Esophagus muscularis mucosa (tissue), 4 donors: ENCODE results near the gene UBXN2A. TPM values are rescaled to one million over a fixed set of nuclear protein-coding genes. Genes with fewer than 3 reads are reported as not detected.
"Not testable (repeated sequence)": the region's sequence is repeated elsewhere in the genome, so short reads cannot be mapped to it uniquely, and the experiment has no call there.

ENCODE experiments used
- DNase-seq: peaks from one replicate; pipeline ENCODE4 v3.0.0-alpha.2; 2017; ENCODE audit errors: extremely low spot score
- H3K27ac ChIP-seq, 4 donors: fragments of 200-600 bp; sonication (generic); replicated peaks in 1 of 4; 1 replicate in 3 of 4; 2 replicates in 1 of 4; pipeline ENCODE4 v1.5.1; 2016 to 2019; ENCODE audit warnings: mild to moderate bottlenecking in 1 of 4
- H3K27me3 ChIP-seq, 4 donors: fragments of 200-600 bp; sonication (generic); one replicate each; pipeline versions ENCODE4 v1.5.1 to v1.6.0; 2016 to 2019
- H3K36me3 ChIP-seq, 4 donors: fragments of 200-600 bp; sonication (generic); one replicate each; pipeline ENCODE4 v1.5.1; 2016 to 2019
- H3K4me1 ChIP-seq, 4 donors: fragments of 200-600 bp; sonication (generic); one replicate each; pipeline ENCODE4 v1.5.1; 2016 to 2019
- H3K4me3 ChIP-seq, 4 donors: fragments of 200-600 bp; sonication (generic); 1 replicate in 2 of 4; 2 replicates in 2 of 4; pipeline ENCODE4 v1.5.1; 2016 to 2019; ENCODE audit warnings: mild to moderate bottlenecking in 4 of 4, moderate library complexity in 1 of 4
- H3K9me3 ChIP-seq, 4 donors: fragments of 200-600 bp; sonication (generic); 1 replicate in 3 of 4; 2 replicates in 1 of 4; pipeline ENCODE4 v1.5.1; 2016 to 2019
- CTCF ChIP-seq, 3 experiments: fragments of 200-600 bp in 2 of 3; fragments of 450-650 bp in 1 of 3; sonication (generic) in 2 of 3; IDR thresholded peaks; one replicate each; pipeline ENCODE4 v1.5.1; 2017 to 2019; ENCODE audit warnings: antibody characterized with exemption in 3 of 3, mild to moderate bottlenecking in 2 of 3, moderate library complexity in 1 of 3
- EP300 ChIP-seq: sonication (generic); formaldehyde crosslinking; IDR thresholded peaks from one replicate; pipeline ENCODE4 v1.6.1; 2017; ENCODE audit warnings: antibody characterized with exemption
- POLR2A ChIP-seq: fragments of 450-650 bp; IDR thresholded peaks from one replicate; pipeline ENCODE4 v1.6.1; 2017; ENCODE audit warnings: antibody characterized with exemption, moderate library complexity, mild to moderate bottlenecking, low read depth
- POLR2AphosphoS5 ChIP-seq, 2 donors: sonication (generic); formaldehyde crosslinking; IDR thresholded peaks; one replicate each; pipeline ENCODE4 v1.6.1; 2017; ENCODE audit warnings: antibody characterized with exemption in 2 of 2
- WGBS: methylation state at CpG from one replicate; pipeline ENCODE4 v1.1.5; 2018; 5-methylcytosine and 5-hydroxymethylcytosine counted together
- intact Hi-C: fragments of 100-400 bp; cut with DNase I; formaldehyde crosslinking; loops from one replicate; pipeline ENCODE4 v1.15.1; 2023
- total RNA-seq, 4 donors: library from RNA; depleted of rRNA; stranded (reverse); fragments of >200 nt; gene quantifications; one replicate each; pipeline versions ENCODE4 v1.1.0 to v1.2.1, GENCODE V29; 2016

Gene UBXN2A
- total RNA-seq, 4 donors from 2014 or later: 17.1 to 23.4 (median 20.3) TPM

- TF ChIP-seq EP300 (no peak), POLR2A (no peak), CTCF (IDR thresholded peaks at IDR 0.05) (no peak)
- intact Hi-C loops: loop anchor here (5.0 kb wide), 1 partner anchor 128 kb away; no protein-coding TSS in a partner anchor
- H3K9me3 ChIP-seq: no peaks in the 10 kb centered on the region
- H3K4me1 ChIP-seq: peaks cover 18 to 38% (median 32%) of the 10 kb centered on the region in 4 donors
- no peaks in the 10 kb centered on the region for H3K36me3 ChIP-seq
- no peaks in the 10 kb centered on the region for H3K27me3 ChIP-seq
- no peak for DNase-seq
- H3K27ac ChIP-seq: no peak overlapping the region
- H3K4me3 ChIP-seq: no peak overlapping the region
Observed at GRCh38 chr2:23944976-23945375, 4.7 kb downstream of the UBXN2A start.

GRCh38 chr2:23947350-23947749 is 7.1 kb downstream of the UBXN2A start:
- TF ChIP-seq POLR2AphosphoS5 (IDR thresholded peaks at IDR 0.05) (no peak), CTCF (IDR thresholded peaks at IDR 0.05) (no peak), POLR2A (no peak), EP300 (no peak)
- intact Hi-C loops: no loop called here

DNA sequence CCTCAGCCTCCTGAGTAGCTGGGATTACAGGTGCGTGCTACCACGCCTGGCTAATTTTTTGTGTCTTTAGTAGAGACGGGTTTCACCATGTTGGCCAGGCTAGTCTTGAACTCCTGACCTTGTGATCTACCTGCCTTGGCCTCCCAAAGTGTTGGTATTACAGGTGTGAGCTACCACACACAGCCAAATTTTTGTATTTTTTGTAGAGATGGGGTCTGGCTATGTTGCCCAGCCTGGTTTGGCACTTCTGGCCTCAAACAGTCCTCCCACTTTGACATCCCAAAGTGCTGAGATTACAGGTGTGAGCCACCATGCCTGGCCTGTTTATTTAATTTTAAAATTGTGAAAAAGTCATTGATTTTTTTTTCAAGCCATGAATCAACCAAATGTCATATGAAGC is 12.3 kb downstream of the UBXN2A start:
- not testable (repeated sequence) for H3K4me3 ChIP-seq, DNase-seq
- 98% methylated on average over 3 of the region's 3 CpGs for WGBS

More at GRCh38 chr2:23947350-23947749, 7.1 kb downstream of the UBXN2A start:
- Histone ChIP-seq H3K4me3 (no peak overlapping the region), H3K36me3 (no peaks in the 10 kb centered on the region), H3K9me3 (no peaks in the 10 kb centered on the region), H3K27ac (no peak overlapping the region), H3K27me3 (no peaks in the 10 kb centered on the region), H3K4me1 (peaks cover 8 to 34% (median 30%) of the 10 kb centered on the region in 4 donors)
- DNase-seq: no peak
- 93% methylated on average over 2 of the region's 2 CpGs for WGBS

GRCh38 chr2:23953625-23954024 is 13.4 kb downstream of the UBXN2A start:
- intact Hi-C loops: no loop called here
- Histone ChIP-seq H3K27me3 (no peaks in the 10 kb centered on the region), H3K4me3 (no peak overlapping the region), H3K36me3 (peaks cover 0 to 6% (median 0%) of the 10 kb centered on the region in 4 donors), H3K9me3 (no peaks in the 10 kb centered on the region), H3K4me1 (peaks cover 0 to 25% (median 17%) of the 10 kb centered on the region in 4 donors), H3K27ac (no peak overlapping the region)
- TF ChIP-seq POLR2AphosphoS5 (IDR thresholded peaks at IDR 0.05) (no peak), POLR2A (no peak), CTCF (IDR thresholded peaks at IDR 0.05) (no peak), EP300 (no peak)
- DNase-seq: no peak

More for the DNA sequence above, 12.3 kb downstream of the UBXN2A start:
- peaks cover 0 to 25% (median 17%) of the 10 kb centered on the region in 4 donors for H3K4me1 ChIP-seq
- H3K27me3 ChIP-seq, H3K27ac ChIP-seq, H3K36me3 ChIP-seq, H3K9me3 ChIP-seq, intact Hi-C loops: not testable (repeated sequence)

GRCh38 chr2:23954325-23955014 is 14.2 kb downstream of the UBXN2A start:
- TF ChIP-seq EP300 (no peak), CTCF (IDR thresholded peaks at IDR 0.05) (peak in 1 of 3 experiments; percentile 9), POLR2AphosphoS5 (IDR thresholded peaks at IDR 0.05) (no peak), POLR2A (no peak)
- no peak overlapping the region for H3K4me3 ChIP-seq
- 86% methylated on average over 6 of the region's 6 CpGs for WGBS
- peaks cover 0 to 14% (median 3%) of the 10 kb centered on the region in 4 donors for H3K36me3 ChIP-seq
- H3K9me3 ChIP-seq: no peaks in the 10 kb centered on the region
- intact Hi-C loops: no loop called here
- H3K27me3 ChIP-seq: no peaks in the 10 kb centered on the region
- no peak overlapping the region for H3K27ac ChIP-seq
- peaks cover 0 to 25% (median 17%) of the 10 kb centered on the region in 4 donors for H3K4me1 ChIP-seq
- DNase-seq: no peak
